Activated gamma-delta T cell treated with anti-CD3 and anti-CD28 coated beads, Interleukin-2, amount 50 U/mL, for 16 hours (primary cell): Measurements from ENCODE around the gene GSN.

Experiments
- DNase-seq: peaks from one replicate; pipeline ENCODE4 v3.0.0-alpha.2; 2020; ENCODE audit warnings: low read depth

GSN gene

GRCh38 chr9:121303456-121304451, 35.8 kb downstream of the GSN start:
- DNase-seq = no peak

GRCh38 chr9:121304707-121305106, 36.7 kb downstream of the GSN start:
- DNase-seq = no peak

- no peak for DNase-seq
Measured at GRCh38 chr9:121305269-121305994, 37.5 kb downstream of the GSN start.

- DNase-seq = no peak
Measured at GRCh38 chr9:121307976-121308375, 40.0 kb downstream of the GSN start.

GRCh38 chr9:121308765-121309164, 40.8 kb downstream of the GSN start:
- no peak for DNase-seq

GRCh38 chr9:121309171-121309570, 41.2 kb downstream of the GSN start:
- DNase-seq = no peak

GRCh38 chr9:121309833-121310425, 42.0 kb downstream of the GSN start:
- DNase-seq = no peak

GRCh38 chr9:121310571-121310970, 42.6 kb downstream of the GSN start:
- no peak for DNase-seq

- DNase-seq = no peak
Measured at GRCh38 chr9:121312169-121312568, 44.2 kb downstream of the GSN start.

- DNase-seq = no peak
Measured at GRCh38 chr9:121313458-121314152, 45.6 kb downstream of the GSN start.

GRCh38 chr9:121316378-121316777, 48.4 kb downstream of the GSN start:
- no peak for DNase-seq

GRCh38 chr9:121316852-121317373, 49.0 kb downstream of the GSN start:
- DNase-seq = no peak

- no peak for DNase-seq
Measured at GRCh38 chr9:121317737-121318630, 50.0 kb downstream of the GSN start.

- no peak for DNase-seq
Measured at GRCh38 chr9:121318631-121319382, 50.8 kb downstream of the GSN start.

- DNase-seq = no peak
Measured at GRCh38 chr9:121319383-121319780, 51.4 kb downstream of the GSN start.

GRCh38 chr9:121321016-121321503, 53.1 kb downstream of the GSN start:
- peak; percentile 12 for DNase-seq

- DNase-seq = no peak
Measured at GRCh38 chr9:121322037-121322736, 54.2 kb downstream of the GSN start.

- DNase-seq = no peak
Measured at GRCh38 chr9:121322737-121323448, 54.9 kb downstream of the GSN start.
